T-cell (primary cell): Measurements from ENCODE around the gene CPNE6. TPM values are rescaled to one million over a fixed set of nuclear protein-coding genes. Genes with fewer than 3 reads are reported as not detected.

Source experiments
- ATAC-seq, 4 experiments: fragments of 200-7000 bp in 3 of 4; fragments of 150-1000 bp in 1 of 4; cut with Tn5 transposase; replicated peaks in 1 of 4; 1 replicate in 3 of 4; 2 replicates in 1 of 4; pipeline ENCODE4 v1.10.0; 2021; ENCODE audit warnings: moderate library complexity in 3 of 4, mild to moderate bottlenecking in 2 of 4, moderate number of reproducible peaks in 1 of 4
- CTCF ChIA-PET, 2 donors: fragments of 300-600 bp; sonication (Branson Sonifier 250); formaldehyde crosslinking; loops; one replicate each; lab custom pipeline; 2022; ENCODE audit warnings: antibody characterized with exemption in 2 of 2; lab: Charles Lee
- POLR2A ChIA-PET, 2 donors: fragments of 300-600 bp; sonication (Branson Sonifier 250); formaldehyde crosslinking; loops; one replicate each; lab custom pipeline; 2022; ENCODE audit warnings: antibody characterized with exemption in 2 of 2; lab: Charles Lee
- DNase-seq, 35 experiments: peaks; one replicate each; pipeline versions ENCODE4 v3.0.0 to v3.0.0-alpha.2; 2013 to 2023
- H3K27ac ChIP-seq: one replicate; pipeline ENCODE4 v1.5.1; 2013; ENCODE audit warnings: low read length
- H3K27me3 ChIP-seq, 2 experiments: replicated peaks in 1 of 2; 1 replicate in 1 of 2; 2 replicates in 1 of 2; pipeline versions ENCODE4 v1.6.1 to v1.7.0; 2013; ENCODE audit warnings: low read length in 1 of 2, mixed read lengths in 1 of 2; ENCODE audit not compliant: control insufficient read depth in 2 of 2, insufficient read depth in 2 of 2; ENCODE audit errors: extremely low read depth in 1 of 2
- H3K36me3 ChIP-seq, 2 donors: 1 replicate in 1 of 2; 2 replicates in 1 of 2; pipeline versions ENCODE4 v1.6.1 to v1.7.0; 2013; ENCODE audit warnings: low read length in 1 of 2; ENCODE audit not compliant: control insufficient read depth in 2 of 2, insufficient read depth in 1 of 2; ENCODE audit errors: extremely low read depth in 1 of 2
- H3K4me1 ChIP-seq, 2 experiments: 1 replicate in 1 of 2; 2 replicates in 1 of 2; pipeline versions ENCODE4 v1.6.1 to v1.7.0; 2013; ENCODE audit warnings: low read length in 2 of 2, mixed read lengths in 1 of 2; ENCODE audit not compliant: insufficient read depth in 2 of 2, control insufficient read depth in 1 of 2; ENCODE audit errors: extremely low read depth in 1 of 2
- H3K4me3 ChIP-seq, 2 donors: 1 replicate in 1 of 2; 2 replicates in 1 of 2; pipeline versions ENCODE4 v1.5.1 to v1.7.0; 2013; ENCODE audit warnings: mild to moderate bottlenecking in 2 of 2, low read length in 1 of 2, moderate library complexity in 1 of 2; ENCODE audit not compliant: control insufficient read depth in 1 of 2; ENCODE audit errors: extremely low read depth in 1 of 2
- H3K9me3 ChIP-seq: 2 replicates; pipeline ENCODE4 v1.7.0; 2013
- H3K27ac Mint-ChIP-seq, 2 donors: one replicate each; pipeline ENCODE4 v1.8.0; 2020 to 2021; ENCODE audit warnings: mild to moderate bottlenecking in 2 of 2, mixed read lengths in 2 of 2
- H3K27me3 Mint-ChIP-seq, 2 donors: one replicate each; pipeline ENCODE4 v1.8.0; 2021 to 2022; ENCODE audit warnings: mixed read lengths in 2 of 2
- H3K36me3 Mint-ChIP-seq: one replicate; pipeline ENCODE4 v1.8.0; 2021; ENCODE audit warnings: mixed read lengths
- H3K4me1 Mint-ChIP-seq, 3 donors: one replicate each; pipeline ENCODE4 v1.8.0; 2020 to 2022; ENCODE audit warnings: mixed read lengths in 3 of 3, mild to moderate bottlenecking in 1 of 3
- H3K4me3 Mint-ChIP-seq, 3 donors: one replicate each; pipeline ENCODE4 v1.8.0; 2020 to 2022; ENCODE audit warnings: mild to moderate bottlenecking in 3 of 3, mixed read lengths in 3 of 3, moderate library complexity in 3 of 3
- H3K9me3 Mint-ChIP-seq, 3 donors: one replicate each; pipeline ENCODE4 v1.8.0; 2020 to 2022; ENCODE audit warnings: mixed read lengths in 3 of 3
- WGBS: methylation state at CpG from one replicate; pipeline ENCODE4 v1.1.5; 2013; ENCODE audit warnings: missing lambda C conversion rate; ENCODE audit not compliant: insufficient coverage; 5-methylcytosine and 5-hydroxymethylcytosine counted together
- total RNA-seq, 35 experiments: library from RNA in 6 of 35; stranded (reverse) in 6 of 35; fragments of 120-200 nt in 1 of 35; gene quantifications; one replicate each; pipeline versions ENCODE4 v1.2.1 to v1.2.4 and lab custom pipeline; 2013 to 2026

The CPNE6 gene
- total RNA-seq, 5 donors from 2014 or later (not counting 1 experiment from before 2014, with no cell fraction given): not detected

DNA sequence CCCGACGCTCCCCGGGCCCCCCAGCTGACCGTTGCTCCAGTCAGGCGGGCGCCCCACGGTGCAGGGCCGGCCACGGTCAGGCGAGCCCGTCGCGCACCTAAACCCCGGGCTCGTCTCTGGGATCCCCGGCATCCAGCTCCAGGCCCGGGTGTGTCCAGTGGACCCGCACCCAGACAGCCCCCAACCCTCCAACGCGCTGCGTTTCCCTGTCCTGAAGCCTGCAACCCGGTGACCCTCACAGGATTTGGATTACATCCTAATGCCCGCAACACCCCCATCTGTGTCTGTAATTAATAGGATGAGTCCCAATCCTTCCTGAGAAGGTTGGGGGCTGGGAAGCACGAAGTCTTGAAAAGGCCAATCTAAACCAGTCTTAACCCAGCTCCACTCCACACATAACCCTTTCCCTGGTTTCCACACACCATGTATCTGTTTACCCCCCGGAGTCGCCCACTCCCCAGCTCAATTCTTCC, 10.4 kb downstream of the CPNE6 start:
- Histone ChIP-seq H3K27ac (peak overlapping the region; percentile 43), H3K36me3 (no peaks in the 10 kb centered on the region), H3K27me3 (no peaks in the 10 kb centered on the region), H3K4me1 (peaks cover 6 to 22% of the 10 kb centered on the region in 2 experiments), H3K9me3 (no peaks in the 10 kb centered on the region), H3K4me3 (peak overlapping the region in 1 of 2 donors; percentile 62)
- POLR2A ChIA-PET: interaction anchor here in 1 of 2 donors (0.5 kb wide), 1 partner anchor 38 kb away, joined by 3 read pairs; no protein-coding TSS in a partner anchor
- Mint-ChIP-seq H3K27me3 (no peaks in the 10 kb centered on the region), H3K27ac (peak overlapping the region; percentile 87 to 90), H3K36me3 (no peaks in the 10 kb centered on the region), H3K4me3 (peak overlapping the region; percentile 74 to 80 (median 78)), H3K4me1 (peaks cover 15 to 26% (median 16%) of the 10 kb centered on the region in 3 donors), H3K9me3 (no peaks in the 10 kb centered on the region)
- DNase-seq (no peak), ATAC-seq (no peak)
- 21% methylated on average over 13 of the region's 26 CpGs for WGBS
- CTCF ChIA-PET: interaction anchor here (0.5 to 3.2 kb wide), 6 partner anchors 8 to 522 kb away, joined by 3 to 17 read pairs (median 4); no protein-coding TSS in a partner anchor

GRCh38 chr14:24082411-24083080, 11.2 kb downstream of the CPNE6 start:
- no peaks in the 10 kb centered on the region for H3K27me3 Mint-ChIP-seq
- Histone ChIP-seq H3K4me3 (no peak overlapping the region), H3K4me1 (peaks cover 6 to 22% of the 10 kb centered on the region in 2 experiments), H3K27me3 (no peaks in the 10 kb centered on the region), H3K27ac (no peak overlapping the region), H3K9me3 (no peaks in the 10 kb centered on the region), H3K36me3 (no peaks in the 10 kb centered on the region)
- ATAC-seq: no peak
- ChIA-PET POLR2A (no interaction called here), CTCF (interaction anchor here (0.5 to 3.2 kb wide), 3 partner anchors 8 to 522 kb away, joined by 3 to 17 read pairs (median 3); no protein-coding TSS in a partner anchor)
- H3K4me1 Mint-ChIP-seq: peaks cover 15 to 26% (median 16%) of the 10 kb centered on the region in 3 donors
- H3K4me3 Mint-ChIP-seq: peak overlapping the region; percentile 74 to 80 (median 78)
- peak overlapping the region; percentile 87 to 90 for H3K27ac Mint-ChIP-seq
- WGBS: 92% methylated on average over 2 of the region's 5 CpGs
- H3K9me3 Mint-ChIP-seq: no peaks in the 10 kb centered on the region
- no peak for DNase-seq
- H3K36me3 Mint-ChIP-seq: no peaks in the 10 kb centered on the region

DNA sequence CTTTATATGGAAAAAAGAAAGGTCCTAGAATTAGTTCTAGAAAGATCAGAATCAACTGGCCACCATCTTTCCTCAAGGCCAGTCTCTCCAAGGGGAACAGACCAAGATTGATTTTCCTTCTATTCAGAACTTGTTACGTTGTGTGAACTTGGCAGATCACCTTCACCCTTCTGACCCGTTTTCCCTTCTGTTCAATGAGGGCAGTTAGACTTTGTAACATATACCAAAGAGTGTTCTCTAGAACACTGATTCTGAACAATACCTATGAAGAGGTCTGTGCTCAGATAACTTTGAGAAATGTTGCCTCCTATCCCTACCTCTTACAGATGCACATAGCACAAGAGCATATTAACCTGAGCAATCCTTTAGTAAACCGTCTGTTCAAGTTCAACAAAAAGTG, 12.1 kb downstream of the CPNE6 start:
- POLR2A ChIA-PET: no interaction called here

DNA sequence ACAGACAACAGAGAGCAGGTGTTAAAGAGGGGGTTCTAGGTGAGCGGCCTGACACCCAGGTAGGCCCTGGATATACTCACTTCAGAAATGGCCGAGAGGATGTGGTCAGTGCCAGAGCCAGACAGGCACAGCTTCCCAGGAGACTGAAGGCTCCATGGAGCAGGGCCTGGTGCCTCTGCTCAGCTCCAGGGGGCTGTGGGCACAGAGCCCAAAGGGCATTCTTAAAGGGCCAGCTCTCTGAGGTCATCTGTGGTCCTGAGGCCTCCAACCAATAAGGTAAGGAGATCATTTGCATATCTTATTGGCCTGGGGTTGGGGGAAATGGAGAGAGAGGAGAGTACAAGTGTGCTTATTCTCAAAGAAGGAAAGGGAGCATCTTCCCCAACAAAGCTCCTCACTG, 13.1 kb downstream of the CPNE6 start:
- H3K27ac Mint-ChIP-seq: no peak overlapping the region
- 89% methylated on average over 2 of the region's 2 CpGs for WGBS

More for the DNA sequence above, 12.1 kb downstream of the CPNE6 start:
- Mint-ChIP-seq H3K9me3 (no peaks in the 10 kb centered on the region), H3K36me3 (no peaks in the 10 kb centered on the region), H3K27me3 (no peaks in the 10 kb centered on the region), H3K27ac (peak overlapping the region; percentile 9 to 24), H3K4me1 (peaks cover 15 to 26% (median 16%) of the 10 kb centered on the region in 3 donors), H3K4me3 (no peak overlapping the region)
- no peak overlapping the region for H3K4me3 ChIP-seq
- no peaks in the 10 kb centered on the region for H3K36me3 ChIP-seq
- H3K9me3 ChIP-seq: no peaks in the 10 kb centered on the region
- H3K27me3 ChIP-seq: no peaks in the 10 kb centered on the region
- CTCF ChIA-PET: no interaction called here
- H3K4me1 ChIP-seq: peaks cover 6 to 22% of the 10 kb centered on the region in 2 experiments
- H3K27ac ChIP-seq: no peak overlapping the region
- ATAC-seq (no peak), DNase-seq (no peak)
- 93% methylated on average over 3 of the region's 3 CpGs for WGBS

GRCh38 chr14:24085215-24085614, 13.9 kb downstream of the CPNE6 start:
- Histone ChIP-seq H3K36me3 (no peaks in the 10 kb centered on the region), H3K4me3 (no peak overlapping the region), H3K9me3 (no peaks in the 10 kb centered on the region), H3K27me3 (no peaks in the 10 kb centered on the region), H3K4me1 (peaks cover 6 to 19% of the 10 kb centered on the region in 2 experiments), H3K27ac (no peak overlapping the region)
- ATAC-seq: no peak
- 100% methylated on average over 2 of the region's 3 CpGs for WGBS
- no peak for DNase-seq
- no peaks in the 10 kb centered on the region for H3K36me3 Mint-ChIP-seq
- POLR2A ChIA-PET: no interaction called here
- H3K4me3 Mint-ChIP-seq: no peak overlapping the region
- H3K27ac Mint-ChIP-seq: no peak overlapping the region
- H3K9me3 Mint-ChIP-seq: no peaks in the 10 kb centered on the region
- peaks cover 14 to 24% (median 15%) of the 10 kb centered on the region in 3 donors for H3K4me1 Mint-ChIP-seq
- no peaks in the 10 kb centered on the region for H3K27me3 Mint-ChIP-seq
- CTCF ChIA-PET: interaction anchor here (0.5 to 1.0 kb wide), 3 partner anchors 29 to 189 kb away, joined by 3 to 9 read pairs (median 7); no protein-coding TSS in a partner anchor

More for the DNA sequence above, 13.1 kb downstream of the CPNE6 start:
- H3K4me3 Mint-ChIP-seq: no peak overlapping the region
- H3K4me1 ChIP-seq: peaks cover 6 to 22% of the 10 kb centered on the region in 2 experiments
- no peaks in the 10 kb centered on the region for H3K36me3 Mint-ChIP-seq
- H3K27ac ChIP-seq: no peak overlapping the region
- H3K4me3 ChIP-seq: no peak overlapping the region
- no peaks in the 10 kb centered on the region for H3K9me3 ChIP-seq
- no peaks in the 10 kb centered on the region for H3K27me3 ChIP-seq
- DNase-seq (no peak), ATAC-seq (no peak)
- H3K9me3 Mint-ChIP-seq: no peaks in the 10 kb centered on the region
- no peaks in the 10 kb centered on the region for H3K36me3 ChIP-seq
- no peaks in the 10 kb centered on the region for H3K27me3 Mint-ChIP-seq
- ChIA-PET CTCF (interaction anchor here in 1 of 2 donors (0.5 to 1.0 kb wide), 2 partner anchors 26 to 29 kb away, joined by 3 read pairs; no protein-coding TSS in a partner anchor), POLR2A (no interaction called here)
- peaks cover 15 to 21% (median 16%) of the 10 kb centered on the region in 3 donors for H3K4me1 Mint-ChIP-seq

DNA sequence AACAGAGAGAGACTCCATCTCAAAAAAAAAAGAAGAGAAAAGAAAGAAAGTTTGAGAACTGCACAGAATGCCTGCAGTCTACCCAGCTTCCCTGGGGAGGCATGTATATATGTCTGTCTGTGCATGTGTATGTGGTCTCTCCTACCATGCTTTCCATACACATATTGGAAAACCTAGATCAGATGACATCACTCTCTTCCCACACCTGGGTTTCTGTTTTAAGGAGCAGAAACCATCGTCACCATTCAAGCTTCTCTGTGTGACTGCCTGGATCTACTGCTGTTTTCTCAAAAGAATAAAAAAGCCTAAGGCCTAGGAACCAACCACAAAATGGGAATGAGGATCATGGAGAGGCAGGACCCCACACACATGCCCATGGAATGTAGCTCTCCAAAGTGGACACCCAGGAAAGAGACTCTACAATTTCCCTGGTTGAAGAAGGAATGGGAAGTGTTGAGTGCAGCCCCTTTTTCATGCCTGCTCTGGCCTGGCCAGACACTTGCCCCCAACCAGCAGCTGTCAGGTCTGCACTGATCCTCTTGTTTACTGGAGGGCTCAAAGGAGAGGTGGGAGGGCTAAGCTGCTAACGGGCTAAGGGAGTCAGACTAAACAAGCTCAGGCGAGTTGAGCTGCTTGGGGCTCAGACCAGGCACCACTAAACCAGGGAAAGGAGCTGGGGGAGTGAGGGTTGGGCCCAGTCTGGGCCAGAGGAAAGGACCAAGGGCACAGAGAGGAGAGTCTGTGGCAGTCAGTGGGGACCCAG, 15.0 kb downstream of the CPNE6 start:
- Mint-ChIP-seq H3K36me3 (no peaks in the 10 kb centered on the region), H3K9me3 (no peaks in the 10 kb centered on the region), H3K27me3 (no peaks in the 10 kb centered on the region), H3K4me1 (peaks cover 10 to 24% (median 14%) of the 10 kb centered on the region in 3 donors), H3K27ac (no peak overlapping the region), H3K4me3 (no peak overlapping the region)
- H3K4me1 ChIP-seq: peaks cover 0 to 15% of the 10 kb centered on the region in 2 experiments
- H3K36me3 ChIP-seq: no peaks in the 10 kb centered on the region
- no peaks in the 10 kb centered on the region for H3K27me3 ChIP-seq
- WGBS: 93% methylated on average over 3 of the region's 3 CpGs
- H3K27ac ChIP-seq: no peak overlapping the region
- DNase-seq (no peak), ATAC-seq (no peak)
- CTCF ChIA-PET: interaction anchor here in 1 of 2 donors (1.4 kb wide), 1 partner anchor 23 kb away, joined by 4 read pairs; no protein-coding TSS in a partner anchor
- H3K9me3 ChIP-seq: no peaks in the 10 kb centered on the region
- POLR2A ChIA-PET: no interaction called here
- no peak overlapping the region for H3K4me3 ChIP-seq
